ENCODE results near the gene HIF3A.
"Not testable (repeated sequence)": the region's sequence is repeated elsewhere in the genome, so short reads cannot be mapped to it uniquely, and the experiment has no call there.

Gene HIF3A

DNA sequence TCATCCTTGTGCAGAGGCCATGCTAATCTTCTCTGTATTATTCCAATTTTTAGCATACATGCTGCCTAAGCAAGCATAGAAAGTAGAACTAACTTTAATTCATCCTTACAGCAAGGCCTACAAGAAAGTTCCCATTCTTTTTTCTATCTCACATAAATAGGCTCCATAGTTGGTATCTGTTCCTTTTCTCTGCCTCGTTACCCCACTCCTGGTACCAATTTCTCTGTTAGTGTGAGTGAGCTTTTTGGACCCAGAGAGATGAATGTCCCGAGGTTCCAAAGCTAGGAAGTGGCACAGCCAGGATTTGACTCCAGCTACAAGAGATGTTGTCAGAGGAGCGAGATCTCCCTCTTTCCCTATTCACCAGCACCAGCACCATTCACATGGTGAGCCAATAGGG is 9.7 kb downstream of the HIF3A start:
- H3K4me3 ChIP-seq (ENCODE audit: low read depth, low read length), result no peak overlapping the region
- DNase-seq (ENCODE audit: low read depth), result no peak
- TF ChIP-seq, protein P1, sequence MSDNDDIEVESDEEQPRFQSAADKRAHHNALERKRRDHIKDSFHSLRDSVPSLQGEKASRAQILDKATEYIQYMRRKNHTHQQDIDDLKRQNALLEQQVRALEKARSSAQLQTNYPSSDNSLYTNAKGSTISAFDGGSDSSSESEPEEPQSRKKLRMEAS (IDR thresholded peaks at IDR 0.05; ENCODE audit: low read depth, low read length), result no peak
- no peak for TF ChIP-seq CTCF (IDR thresholded peaks at IDR 0.05; ENCODE audit: low read depth, low read length)
- TF ChIP-seq POLR2A (IDR thresholded peaks at IDR 0.05; ENCODE audit: extremely low read depth, insufficient read length), result no peak
- TF ChIP-seq MYC (IDR thresholded peaks at IDR 0.05; ENCODE audit: low read depth, low read length), result no peak

GRCh38 chr19:46308510-46308909 is 11.7 kb downstream of the HIF3A start:
- TF ChIP-seq CTCF (IDR thresholded peaks at IDR 0.05; ENCODE audit: low read depth, low read length), result no peak
- no peak for TF ChIP-seq POLR2A (IDR thresholded peaks at IDR 0.05; ENCODE audit: extremely low read depth, insufficient read length)
- TF ChIP-seq, protein P1 (IDR thresholded peaks at IDR 0.05; ENCODE audit: low read depth, low read length), result no peak
- no peak overlapping the region for H3K4me3 ChIP-seq (ENCODE audit: low read depth, low read length)
- DNase-seq (ENCODE audit: low read depth), result no peak

DNA sequence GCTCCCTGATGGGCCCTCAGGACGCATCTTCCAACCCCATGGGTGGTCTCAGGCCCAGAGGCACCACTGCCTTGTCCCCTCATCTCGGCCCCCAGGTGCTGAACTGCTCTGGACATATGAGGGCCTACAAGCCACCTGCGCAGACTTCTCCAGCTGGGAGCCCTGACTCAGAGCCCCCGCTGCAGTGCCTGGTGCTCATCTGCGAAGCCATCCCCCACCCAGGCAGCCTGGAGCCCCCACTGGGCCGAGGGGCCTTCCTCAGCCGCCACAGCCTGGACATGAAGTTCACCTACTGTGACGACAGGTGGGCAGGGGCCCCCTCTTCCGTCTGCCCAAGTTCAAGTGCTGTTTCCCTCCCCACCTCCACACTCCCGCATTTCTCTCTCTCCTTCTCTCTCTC is 12.2 kb downstream of the HIF3A start:
- DNase-seq (ENCODE audit: low read depth), result no peak
- TF ChIP-seq MYC (IDR thresholded peaks at IDR 0.05; ENCODE audit: low read depth, low read length) (no peak), POLR2A (IDR thresholded peaks at IDR 0.05; ENCODE audit: extremely low read depth, insufficient read length) (no peak), CTCF (IDR thresholded peaks at IDR 0.05; ENCODE audit: low read depth, low read length) (no peak)
- TF ChIP-seq, protein P1 (IDR thresholded peaks at IDR 0.05; ENCODE audit: low read depth, low read length), result no peak
- no peak overlapping the region for H3K4me3 ChIP-seq (ENCODE audit: low read depth, low read length)

DNA sequence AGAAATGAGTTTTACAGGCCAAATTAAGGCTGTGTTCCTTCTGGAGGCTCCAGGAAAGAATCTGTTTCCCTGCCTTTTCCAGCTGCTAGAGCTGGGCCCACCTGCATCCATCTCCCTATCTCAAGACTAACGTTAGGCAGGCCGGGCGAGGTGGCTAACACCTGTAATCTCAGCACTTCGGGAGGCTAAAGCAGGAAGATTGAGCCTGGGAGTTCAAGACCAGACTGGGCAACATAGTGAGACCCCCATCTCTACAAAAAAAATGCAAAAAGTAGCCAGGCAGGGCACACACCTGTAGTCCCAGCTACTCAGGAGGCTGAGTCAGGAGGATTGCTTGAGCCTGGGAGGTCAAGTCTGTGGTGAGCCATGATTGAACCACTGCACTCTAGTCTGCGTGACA is 14.6 kb downstream of the HIF3A start:
- H3K4me3 ChIP-seq (ENCODE audit: low read depth, low read length), result no peak overlapping the region
- TF ChIP-seq, protein P1 (IDR thresholded peaks at IDR 0.05; ENCODE audit: low read depth, low read length), result no peak
- no peak for TF ChIP-seq MYC (IDR thresholded peaks at IDR 0.05; ENCODE audit: low read depth, low read length)
- no peak for TF ChIP-seq POLR2A (IDR thresholded peaks at IDR 0.05; ENCODE audit: extremely low read depth, insufficient read length)
- TF ChIP-seq CTCF (IDR thresholded peaks at IDR 0.05; ENCODE audit: low read depth, low read length), result no peak
- DNase-seq (ENCODE audit: low read depth), result no peak

- H3K4me3 ChIP-seq (ENCODE audit: low read depth, low read length); DNase-seq (ENCODE audit: low read depth): not testable (repeated sequence)
These were observed 17.0 kb downstream of the HIF3A start for GRCh38 chr19:46313540-46314469.

- TF ChIP-seq, protein P1 (IDR thresholded peaks at IDR 0.05; ENCODE audit: low read depth, low read length), result no peak
- DNase-seq (ENCODE audit: low read depth), result no peak
- H3K4me3 ChIP-seq (ENCODE audit: low read depth, low read length), result no peak overlapping the region
These were observed 20.5 kb downstream of the HIF3A start for GRCh38 chr19:46317339-46317738.

All from NB4 (cell line).